ENCODE results near the gene NOD1. TPM values are rescaled to one million over a fixed set of nuclear protein-coding genes. Genes with fewer than 3 reads are reported as not detected.

NOD1 gene
- total and polyA plus RNA-seq, 2 donors (not counting 1 experiment from before 2014, with no cell fraction given) = 20.6 to 28.8 TPM

- ChIA-PET POLR2A (no interaction called here), CTCF (interaction anchor here (0.9 kb wide), 1 partner anchor 280 kb away, joined by 3 read pairs; no protein-coding TSS in a partner anchor)
- H3K36me3 ChIP-seq (replicated peaks in 1 of 2; ENCODE audit: control extremely low read depth in 1 of 2, control insufficient read depth in 1 of 2, extremely low read depth in 1 of 2, insufficient read depth in 2 of 2, low read length in 1 of 2) = peaks cover 2 to 34% of the 10 kb centered on the region in 2 experiments
- H3K4me3 Mint-ChIP-seq = peak overlapping the region; percentile 53
- peak; percentile 24 for DNase-seq
- H3K9me3 Mint-ChIP-seq (ENCODE audit: insufficient read depth) = no peaks in the 10 kb centered on the region
- peaks cover 13% of the 10 kb centered on the region for H3K79me2 ChIP-seq (ENCODE audit: control insufficient read depth, insufficient read depth, low read length)
- peak overlapping the region; percentile 61 to 72 for H3K27ac ChIP-seq (ENCODE audit: low read length in 2 of 2)
- peak overlapping the region; percentile 48 for H3K4me2 ChIP-seq (replicated peaks; ENCODE audit: low read depth, low read length, poor library complexity, severe bottlenecking)
- H3K9ac ChIP-seq (ENCODE audit: low read length) = no peak overlapping the region
- H3K4me3 ChIP-seq (ENCODE audit: control extremely low read depth in 1 of 5, extremely low read depth in 1 of 5, insufficient read depth in 1 of 5, low read depth in 2 of 5, low read length in 4 of 5) = peak overlapping the region in 1 of 5 experiments; percentile 24
- no peaks in the 10 kb centered on the region for H3K27me3 ChIP-seq (replicated peaks in 1 of 4; ENCODE audit: control extremely low read depth in 1 of 4, control insufficient read depth in 3 of 4, insufficient read depth in 4 of 4, low read length in 3 of 4)
- peaks cover 76% of the 10 kb centered on the region for H3K4me1 Mint-ChIP-seq
- ATAC-seq (ENCODE audit: low read depth) = no peak
- TF ChIP-seq EZH2 (IDR thresholded peaks at IDR 0.05; ENCODE audit: borderline replicate concordance, insufficient read depth, low read depth, low read length, poor library complexity, severe bottlenecking) = no peak
- no peak for TF ChIP-seq CTCF (IDR thresholded peaks at IDR 0.05)
- no peaks in the 10 kb centered on the region for H3K27me3 Mint-ChIP-seq
- peak overlapping the region; percentile 34 for H2AFZ ChIP-seq (ENCODE audit: insufficient read depth, low read depth, low read length, poor library complexity, severe bottlenecking)
- 36% methylated on average over 1 of the region's 3 CpGs for WGBS (ENCODE audit: insufficient coverage)
- H4K20me1 ChIP-seq (ENCODE audit: control insufficient read depth, insufficient read depth, low read length, poor library complexity, severe bottlenecking) = no peaks in the 10 kb centered on the region
- intact Hi-C loops (cut with micrococcal nuclease) = loop anchor here (5.0 to 10.0 kb wide), 2 partner anchors 36 to 88 kb away; no protein-coding TSS in a partner anchor
- H3K9me3 ChIP-seq (ENCODE audit: control extremely low read depth in 1 of 3, control insufficient read depth in 2 of 3, insufficient read depth in 1 of 3, low read length in 2 of 3) = no peaks in the 10 kb centered on the region
- peaks cover 74 to 88% of the 10 kb centered on the region in 2 donors for H3K4me1 ChIP-seq (ENCODE audit: control insufficient read depth in 2 of 2, insufficient read depth in 2 of 2, low read length in 2 of 2)
- peak overlapping the region; percentile 86 for H3K27ac Mint-ChIP-seq
Measured at GRCh38 chr7:30433082-30433481, 45.5 kb downstream of the NOD1 start.

- Histone ChIP-seq H3K4me3 (ENCODE audit: control extremely low read depth in 1 of 5, extremely low read depth in 1 of 5, insufficient read depth in 1 of 5, low read depth in 2 of 5, low read length in 4 of 5) (peak overlapping the region in 1 of 5 experiments; percentile 4), H3K27ac (ENCODE audit: low read length in 2 of 2) (peak overlapping the region in 1 of 2 donors; percentile 53), H3K27me3 (replicated peaks in 1 of 4; ENCODE audit: control extremely low read depth in 1 of 4, control insufficient read depth in 3 of 4, insufficient read depth in 4 of 4, low read length in 3 of 4) (no peaks in the 10 kb centered on the region), H3K79me2 (ENCODE audit: control insufficient read depth, insufficient read depth, low read length) (peaks cover 9% of the 10 kb centered on the region), H2AFZ (ENCODE audit: insufficient read depth, low read depth, low read length, poor library complexity, severe bottlenecking) (no peak overlapping the region), H4K20me1 (ENCODE audit: control insufficient read depth, insufficient read depth, low read length, poor library complexity, severe bottlenecking) (no peaks in the 10 kb centered on the region), H3K9me3 (ENCODE audit: control extremely low read depth in 1 of 3, control insufficient read depth in 2 of 3, insufficient read depth in 1 of 3, low read length in 2 of 3) (no peaks in the 10 kb centered on the region), H3K4me2 (replicated peaks; ENCODE audit: low read depth, low read length, poor library complexity, severe bottlenecking) (peak overlapping the region; percentile 47), H3K9ac (ENCODE audit: low read length) (no peak overlapping the region), H3K4me1 (ENCODE audit: control insufficient read depth in 2 of 2, insufficient read depth in 2 of 2, low read length in 2 of 2) (peaks cover 68 to 79% of the 10 kb centered on the region in 2 donors), H3K36me3 (replicated peaks in 1 of 2; ENCODE audit: control extremely low read depth in 1 of 2, control insufficient read depth in 1 of 2, extremely low read depth in 1 of 2, insufficient read depth in 2 of 2, low read length in 1 of 2) (peaks cover 0 to 40% of the 10 kb centered on the region in 2 experiments)
- TF ChIP-seq CTCF (IDR thresholded peaks at IDR 0.05) = no peak
- TF ChIP-seq EZH2 (IDR thresholded peaks at IDR 0.05; ENCODE audit: borderline replicate concordance, insufficient read depth, low read depth, low read length, poor library complexity, severe bottlenecking) = no peak
- intact Hi-C loops (cut with micrococcal nuclease) = loop anchor here (5.0 to 10.0 kb wide), 2 partner anchors 33 to 86 kb away; no protein-coding TSS in a partner anchor
- ATAC-seq (ENCODE audit: low read depth) (no peak), DNase-seq (no peak)
- WGBS (ENCODE audit: insufficient coverage) = 29% methylated on average over 1 of the region's 1 CpG
- H3K9me3 Mint-ChIP-seq (ENCODE audit: insufficient read depth) = no peaks in the 10 kb centered on the region
- no peaks in the 10 kb centered on the region for H3K27me3 Mint-ChIP-seq
- peak overlapping the region; percentile 46 for H3K4me3 Mint-ChIP-seq
- H3K27ac Mint-ChIP-seq = peak overlapping the region; percentile 54
- ChIA-PET CTCF (interaction anchor here (0.6 to 2.8 kb wide), 2 partner anchors 16 to 155 kb away, joined by 3 to 9 read pairs; no protein-coding TSS in a partner anchor), POLR2A (no interaction called here)
- peaks cover 66% of the 10 kb centered on the region for H3K4me1 Mint-ChIP-seq
Measured at GRCh38 chr7:30430777-30431176, 47.8 kb downstream of the NOD1 start.
